Esophagus squamous epithelium (tissue), 4 donors: ENCODE data around the gene LRP1.

Source experiments
- CTCF ChIP-seq, 6 experiments: fragments of 450-650 bp in 4 of 6; fragments of 200-600 bp in 2 of 6; sonication (generic) in 2 of 6; IDR thresholded peaks; one replicate each; pipeline ENCODE4 v1.5.1; 2016 to 2019; ENCODE audit warnings: antibody characterized with exemption in 6 of 6, mild to moderate bottlenecking in 4 of 6, moderate library complexity in 4 of 6
- POLR2A ChIP-seq, 4 donors: fragments of 450-650 bp; IDR thresholded peaks; one replicate each; pipeline ENCODE4 v1.6.1; 2017; ENCODE audit warnings: antibody characterized with exemption in 4 of 4, mild to moderate bottlenecking in 4 of 4, moderate library complexity in 3 of 4

GRCh38 chr12:57112492-57113294, 15.6 kb upstream of the LRP1 start:
- TF ChIP-seq CTCF (IDR thresholded peaks at IDR 0.05) = peak in 4 of 6 experiments; percentile 69 to 95 (median 87)
- TF ChIP-seq POLR2A (IDR thresholded peaks at IDR 0.05) = no peak
